GM12878 (cell line): Measurements from ENCODE around the gene OR4K14. TPM values are rescaled to one million over a fixed set of nuclear protein-coding genes. Genes with fewer than 3 reads are reported as not detected.

Experiments
- ATAC-seq: fragments of 200-7000 bp; cut with Tn5 transposase; 3 replicates; pipeline ENCODE4 v1.9.1; 2020; ENCODE audit warnings: mild to moderate bottlenecking, moderate library complexity
- BruUV-seq: library from RNA; stranded (reverse); fragments of 400-500 nt; replicated peaks from 2 replicates; lab custom pipeline; 2021; lab: Mats Ljungman, UMichigan
- CTCF ChIA-PET: fragments of 300-600 bp; sonication (Branson Sonifier 250); formaldehyde crosslinking; extraction: SDS; loops from one replicate; lab custom pipeline; 2021; ENCODE audit warnings: inconsistent platforms; lab: Yijun Ruan, JAX
- POLR2A ChIA-PET: fragments of 350-600 bp; formaldehyde crosslinking; extraction: SDS; loops from one replicate; lab custom pipeline; 2021; ENCODE audit warnings: inconsistent platforms; lab: Charles Lee
- RAD21 ChIA-PET: fragments of 300-600 bp; sonication (Branson Sonifier 250); formaldehyde crosslinking; loops from one replicate; lab custom pipeline; 2023; ENCODE audit warnings: antibody characterized with exemption; ENCODE audit not compliant: unreplicated experiment; lab: Charles Lee
- SMC1A ChIA-PET: fragments of 300-600 bp; sonication (Branson Sonifier 250); formaldehyde crosslinking; loops from one replicate; lab custom pipeline; 2023; ENCODE audit not compliant: unreplicated experiment, uncharacterized antibody; lab: Charles Lee
- DNase-seq: peaks from one replicate; pipeline ENCODE4 v3.0.0-alpha.2; 2011; ENCODE audit warnings: low read depth, low spot score
- FAIRE-seq: peaks from 3 replicates; lab custom pipeline; 2011; peaks lifted over from hg19 to GRCh38; lab: Jason Lieb, UNC
- H2AFZ ChIP-seq: 2 replicates; pipeline ENCODE4 v1.6.0; 2011; ENCODE audit warnings: low read depth, low read length, control low read depth; ENCODE audit not compliant: control insufficient read depth
- H3K27ac ChIP-seq: 2 replicates; pipeline ENCODE4 v1.5.1; 2011; ENCODE audit warnings: control low read depth; ENCODE audit not compliant: control insufficient read depth, insufficient read depth
- H3K27me3 ChIP-seq, 2 experiments: replicated peaks in 1 of 2; 2 replicates each; pipeline versions ENCODE4 v1.6.0 to v1.6.1; 2011; ENCODE audit warnings: low read length in 1 of 2; ENCODE audit not compliant: control insufficient read depth in 2 of 2, insufficient read depth in 2 of 2
- H3K36me3 ChIP-seq, 2 experiments: 2 replicates each; pipeline ENCODE4 v1.5.1; 2011; ENCODE audit warnings: low read length in 1 of 2; ENCODE audit not compliant: control insufficient read depth in 2 of 2, insufficient read depth in 2 of 2
- H3K4me1 ChIP-seq: 2 replicates; pipeline ENCODE4 v1.6.1; 2011; ENCODE audit warnings: mild to moderate bottlenecking, low read length, moderate library complexity, mixed read lengths; ENCODE audit not compliant: control insufficient read depth, insufficient read depth
- H3K4me2 ChIP-seq: 2 replicates; pipeline ENCODE4 v1.6.0; 2011; ENCODE audit warnings: control low read depth; ENCODE audit not compliant: control insufficient read depth, insufficient read depth
- H3K4me3 ChIP-seq: fragments of 200-600 bp; sonication (generic); 2 replicates; pipeline ENCODE4 v1.5.1; 2016
- H3K79me2 ChIP-seq: 2 replicates; pipeline ENCODE4 v1.6.0; 2011; ENCODE audit warnings: low read length; ENCODE audit not compliant: control insufficient read depth, insufficient read depth
- H3K9ac ChIP-seq: 2 replicates; pipeline ENCODE4 v1.8.0; 2011; ENCODE audit warnings: low read length, control low read depth, mixed read lengths; ENCODE audit not compliant: control insufficient read depth, insufficient read depth
- H3K9me3 ChIP-seq: replicated peaks from 3 replicates; pipeline ENCODE4 v1.5.1; 2011; ENCODE audit warnings: mild to moderate bottlenecking, low read length; ENCODE audit not compliant: control insufficient read depth, insufficient read depth
- H4K20me1 ChIP-seq: 2 replicates; pipeline ENCODE4 v1.6.0; 2011; ENCODE audit not compliant: control insufficient read depth, insufficient read depth
- ATF2 ChIP-seq: IDR thresholded peaks from 2 replicates; pipeline ENCODE4 v1.6.1; 2012; ENCODE audit warnings: low read length, inconsistent platforms
- CREB1 ChIP-seq: IDR thresholded peaks from 2 replicates; pipeline ENCODE4 v1.6.1; 2012; ENCODE audit warnings: low read depth, mild to moderate bottlenecking, inconsistent platforms
- MTA3 ChIP-seq: IDR thresholded peaks from 2 replicates; pipeline ENCODE4 v1.6.1; 2012; ENCODE audit warnings: low read length, inconsistent platforms, borderline replicate concordance
- WGBS: methylation state at CpG from one replicate; pipeline ENCODE4 v1.1.6; 2016; ENCODE audit warnings: low lambda C conversion rate; ENCODE audit not compliant: insufficient replicate concordance, insufficient coverage; ENCODE audit errors: missing lambda C conversion rate; 5-methylcytosine and 5-hydroxymethylcytosine counted together
- in situ Hi-C: fragments of 300-500 bp; cut with MboI; formaldehyde crosslinking; loops from 9 replicates; pipeline ENCODE4 v1.14.3; 2018; ENCODE audit warnings: mixed read lengths
- intact Hi-C: fragments of 100-400 bp; cut with micrococcal nuclease; formaldehyde crosslinking; loops from one replicate; pipeline ENCODE4 v1.14.2; 2022; ENCODE audit not compliant: unreplicated experiment
- polyA plus RNA-seq, 11 experiments: library from polyadenylated mRNA; depleted of rRNA in 4 of 11; unstranded in 6 of 11; stranded (reverse) in 5 of 11; fragments of >200 nt; fragmentation: Nextera tagmentation in 4 of 11; fragmentation: Illumina TruSeq in 1 of 11; extraction: Ambion mirVana in 4 of 11; extraction: Trizol in 1 of 11; gene quantifications; 1 replicate in 1 of 11; 2 replicates in 10 of 11; pipeline versions ENCODE4 v1.2.1 to v1.2.3, GENCODE V29; 2011 to 2016; ENCODE audit warnings: inconsistent platforms in 2 of 11, missing spikeins in 2 of 11, low read depth in 1 of 11
- total RNA-seq, 4 experiments: library from RNA; depleted of rRNA in 3 of 4; stranded (reverse); fragments of >200 nt in 3 of 4; fragmentation: Illumina TruSeq in 1 of 4; extraction: Trizol in 1 of 4; gene quantifications; 2 replicates each; pipeline versions ENCODE4 v1.2.1 to v1.2.3, GENCODE V29; 2013 to 2021

The OR4K14 gene
- total and polyA plus RNA-seq, 10 of the 15 experiments (the other 5 are each of a cell fraction or from before 2014, with no cell fraction given) = not detected

- RAD21 ChIA-PET = no interaction called here
- no peak for ATAC-seq
- BruUV-seq = no TSS peak
- no peak for TF ChIP-seq CREB1
- TF ChIP-seq, all 136 proteins: peak for 0
- H3K9me3 ChIP-seq = no peaks in the 10 kb centered on the region
- H3K79me2 ChIP-seq = no peaks in the 10 kb centered on the region
- in situ Hi-C loops = no loop called here
- no peaks in the 10 kb centered on the region for H3K4me1 ChIP-seq
- CTCF ChIA-PET = no interaction called here
- POLR2A ChIA-PET = no interaction called here
- intact Hi-C loops = no loop called here
- no peaks in the 10 kb centered on the region for H3K36me3 ChIP-seq
- no peak within 1 kb of the TSS for H3K4me3 ChIP-seq
- H4K20me1 ChIP-seq = no peaks in the 10 kb centered on the region
- H3K4me2 ChIP-seq = no peak within 1 kb of the TSS
- no peak within 1 kb of the TSS for H2AFZ ChIP-seq
- DNase-seq = no peak
- FAIRE-seq = no peak
- SMC1A ChIA-PET = no interaction called here
- H3K27ac ChIP-seq = no peak within 1 kb of the TSS
- H3K9ac ChIP-seq = no peak within 1 kb of the TSS
- no peaks in the 10 kb centered on the region for H3K27me3 ChIP-seq
These were observed 17.2 kb downstream of the OR4K14 start, which contains the start of gene OR4Q2 for GRCh38 chr14:20001863-20002262. Gene OR4Q2 (plus strand): TSS chr14:20002163.

- TF ChIP-seq MTA3 (no peak), ATF2 (no peak)
- Histone ChIP-seq H3K9ac (no peak overlapping the region), H3K4me3 (no peak overlapping the region), H4K20me1 (no peaks in the 10 kb centered on the region), H3K79me2 (no peaks in the 10 kb centered on the region), H3K4me1 (no peaks in the 10 kb centered on the region), H3K27ac (no peak overlapping the region), H3K36me3 (no peaks in the 10 kb centered on the region), H3K27me3 (no peaks in the 10 kb centered on the region), H3K4me2 (no peak overlapping the region), H2AFZ (no peak overlapping the region), H3K9me3 (no peaks in the 10 kb centered on the region)
- FAIRE-seq (no peak), ATAC-seq (no peak), DNase-seq (no peak)
- 8% methylated on average over 2 of the region's 2 CpGs for WGBS
- ChIA-PET RAD21 (no interaction called here), POLR2A (no interaction called here), CTCF (no interaction called here), SMC1A (no interaction called here)
- in situ Hi-C loops = no loop called here
- intact Hi-C loops = no loop called here
- no TSS peak for BruUV-seq
These were observed 25.7 kb downstream of the OR4K14 start for GRCh38 chr14:19993438-19993837.
